CD1c-positive myeloid dendritic cell (primary cell): ENCODE measurements around the gene PTTG1.

Source experiments
- DNase-seq: peaks from one replicate; pipeline ENCODE4 v3.0.0-alpha.2; 2016; ENCODE audit errors: extremely low spot score

Gene PTTG1

DNA sequence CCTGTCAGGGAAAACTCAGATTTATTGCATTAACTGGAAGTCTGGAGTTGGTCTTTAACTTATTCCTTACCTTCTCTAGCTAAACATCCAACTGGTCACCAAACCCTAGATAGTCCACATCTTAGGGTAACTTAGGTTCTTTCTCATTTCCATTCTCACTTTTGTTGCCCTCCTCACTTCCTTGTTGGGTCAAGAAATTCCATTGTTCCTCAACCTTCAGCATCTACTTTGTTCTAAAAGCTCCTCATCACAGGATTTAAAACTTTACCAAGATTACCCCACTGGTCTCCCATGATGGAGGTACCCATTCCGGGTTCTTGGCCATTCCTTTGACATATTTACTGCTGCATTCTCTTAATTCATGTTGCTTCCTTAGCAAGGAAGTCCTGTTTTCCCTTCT lies 32.1 kb downstream of the PTTG1 start:
- DNase-seq, result no peak

DNA sequence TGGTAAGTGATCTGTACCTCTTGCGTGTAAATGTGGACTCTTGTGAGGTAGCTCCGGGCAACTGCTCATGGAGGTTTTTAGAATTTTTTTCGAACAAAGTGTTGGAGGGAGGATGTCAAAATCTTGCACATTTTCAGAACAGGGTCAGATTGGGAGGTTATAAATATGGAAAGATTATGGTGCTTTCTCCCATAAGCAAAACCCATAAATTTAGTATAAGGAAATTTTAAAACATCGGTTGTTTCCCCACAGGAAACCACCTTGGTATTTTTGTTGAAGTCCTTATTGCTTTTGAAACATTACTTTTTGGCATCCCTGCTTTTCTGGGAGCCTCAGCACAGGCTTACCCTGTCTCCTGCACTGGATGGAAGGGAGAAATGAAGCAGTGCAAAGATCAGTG lies 33.9 kb downstream of the PTTG1 start:
- no peak for DNase-seq

DNA sequence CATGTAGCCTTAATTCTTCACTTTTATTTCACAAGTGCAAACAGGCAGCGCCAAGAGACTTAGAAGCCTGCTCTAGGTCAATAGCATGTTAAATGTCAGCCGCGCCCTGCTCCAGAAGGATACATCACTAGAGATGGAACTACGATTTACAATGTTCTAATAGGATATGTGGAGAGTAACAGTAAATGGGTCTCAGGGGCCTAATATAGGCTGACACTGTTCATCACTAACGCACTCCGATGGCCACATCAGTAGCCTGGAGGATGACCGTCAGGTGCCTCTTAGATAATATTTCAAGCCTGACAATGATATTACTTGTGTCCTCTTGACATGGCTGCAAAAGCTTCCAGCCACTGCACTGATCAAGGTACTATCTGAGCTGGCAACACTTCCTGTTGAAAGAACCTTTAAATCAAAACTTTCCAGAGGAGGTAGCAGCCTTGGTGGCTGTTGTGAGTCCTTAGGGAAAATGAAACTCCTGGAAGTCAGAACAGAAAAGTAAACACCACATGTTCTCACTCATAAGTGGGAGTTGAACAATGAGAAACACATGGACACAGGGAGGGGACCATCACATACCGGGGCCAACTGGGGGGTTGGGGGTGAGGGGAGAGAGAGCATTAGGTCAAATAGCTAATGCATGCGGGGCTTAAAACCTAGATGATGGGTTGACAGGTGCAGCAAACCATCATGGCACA lies 35.0 kb downstream of the PTTG1 start:
- DNase-seq, result no peak

DNA sequence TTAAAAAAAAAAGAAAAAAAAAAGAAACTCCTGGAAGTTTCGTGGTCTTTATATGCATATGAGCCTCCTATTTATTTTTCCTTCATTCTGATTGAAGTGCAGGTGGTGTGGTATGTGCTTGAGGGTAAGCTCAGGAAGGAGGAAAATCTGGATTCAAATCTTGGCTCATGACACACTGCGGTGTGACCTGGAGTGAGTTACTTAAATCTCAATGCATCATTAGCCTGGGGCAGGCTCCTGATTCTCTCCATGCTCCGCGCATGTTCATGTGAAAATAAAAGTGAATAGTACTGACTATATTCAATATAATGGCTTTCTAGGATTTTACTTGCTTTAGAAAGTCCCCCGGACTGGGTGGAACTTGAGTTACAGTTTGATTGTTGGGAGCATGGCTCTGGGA lies 35.6 kb downstream of the PTTG1 start:
- DNase-seq, result no peak

DNA sequence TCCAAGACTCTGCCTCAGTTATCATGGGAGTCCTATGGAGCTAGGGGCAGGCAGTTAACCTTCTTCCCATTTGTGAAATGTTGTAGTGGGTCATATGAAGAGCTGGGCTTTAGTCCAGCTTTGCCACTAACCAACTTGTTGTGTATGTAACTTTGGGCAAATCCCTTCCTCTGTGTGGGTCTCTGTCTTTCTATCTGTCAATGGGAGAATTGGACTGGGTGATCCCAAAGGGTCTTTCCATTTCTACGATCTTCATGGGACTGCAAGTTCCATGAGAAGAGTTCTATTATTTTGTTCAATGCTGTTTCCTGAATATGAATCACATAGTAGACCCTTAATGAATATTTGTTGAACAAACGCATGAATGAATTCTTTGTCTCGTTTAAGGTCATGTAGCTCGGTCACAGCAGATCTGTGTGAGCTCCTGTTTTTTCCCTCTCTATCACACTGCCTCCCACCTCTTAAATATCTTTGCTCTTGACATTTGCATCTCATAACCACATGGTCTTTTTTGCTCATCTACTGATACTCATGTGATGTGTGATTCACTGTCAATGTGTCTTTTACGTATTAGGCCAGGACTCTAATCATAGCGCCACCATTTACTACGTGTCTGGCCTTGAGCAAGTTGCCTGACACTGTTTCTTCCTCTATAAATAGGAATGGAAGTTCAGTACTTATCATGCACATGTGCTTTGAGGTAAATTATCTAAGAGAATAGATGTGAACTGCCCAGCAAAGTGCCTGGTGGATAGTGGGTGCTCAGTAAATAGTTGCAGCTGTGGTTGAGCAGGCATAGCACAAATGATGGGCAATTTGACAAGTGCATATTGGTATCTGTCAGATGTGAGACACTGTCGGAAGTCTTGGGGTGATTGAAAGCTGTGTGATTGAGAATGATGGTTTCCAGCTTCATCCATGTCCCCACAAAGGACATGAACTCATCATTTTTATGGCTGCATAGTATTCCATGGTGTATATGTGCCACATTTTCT lies 37.4 kb downstream of the PTTG1 start:
- DNase-seq, result no peak

DNA sequence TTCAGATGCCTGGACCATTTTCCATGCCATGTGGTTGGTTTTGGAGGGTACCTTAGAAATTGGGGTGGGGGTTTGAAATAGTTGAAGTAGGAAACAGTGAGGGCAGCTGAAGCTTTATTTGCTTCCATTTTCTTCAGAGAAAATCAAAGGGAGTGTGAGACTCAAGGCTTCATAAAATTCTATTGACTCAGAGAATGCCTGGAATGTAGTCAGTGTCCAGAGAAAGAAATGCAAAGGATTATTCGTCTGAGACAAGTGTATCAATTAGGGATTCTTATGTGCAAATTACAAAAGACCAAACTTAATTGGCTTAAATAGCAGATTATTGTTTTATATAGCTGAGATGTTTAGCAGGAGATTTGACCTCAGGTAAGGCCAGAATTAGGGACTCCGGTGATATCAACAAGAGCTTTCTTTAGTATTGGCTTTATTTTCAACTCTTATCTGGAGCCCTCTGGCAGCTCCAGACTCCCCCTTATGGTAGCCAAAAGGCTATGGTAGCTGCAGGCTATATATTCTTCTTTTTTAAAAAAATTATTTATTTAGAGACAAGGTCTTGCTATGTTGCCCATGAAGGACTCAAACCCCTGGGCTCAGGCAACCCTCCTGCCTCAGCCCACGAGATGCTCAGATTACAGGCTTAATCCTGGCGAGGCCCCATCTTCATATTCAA lies 38.9 kb downstream of the PTTG1 start:
- DNase-seq, result no peak

DNA sequence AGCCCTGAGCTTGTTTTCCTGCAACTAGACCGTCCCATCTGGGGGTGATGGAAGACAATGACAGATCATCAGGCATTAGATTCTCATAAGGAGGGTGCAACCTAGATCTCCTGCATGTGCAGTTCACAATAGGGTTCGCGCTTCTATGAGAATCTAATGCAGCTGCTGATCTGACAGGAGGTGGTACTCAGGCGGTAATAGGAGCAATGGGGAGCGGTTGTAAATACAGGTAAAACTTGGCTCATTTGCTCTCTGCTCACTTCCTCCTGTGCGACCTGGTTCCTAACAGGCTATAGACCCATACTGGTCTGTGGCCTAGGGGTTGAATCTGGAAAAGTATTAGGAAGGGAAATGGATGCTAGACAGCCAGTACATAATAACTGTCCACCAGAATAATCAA lies 39.7 kb downstream of the PTTG1 start:
- DNase-seq, result no peak

DNA sequence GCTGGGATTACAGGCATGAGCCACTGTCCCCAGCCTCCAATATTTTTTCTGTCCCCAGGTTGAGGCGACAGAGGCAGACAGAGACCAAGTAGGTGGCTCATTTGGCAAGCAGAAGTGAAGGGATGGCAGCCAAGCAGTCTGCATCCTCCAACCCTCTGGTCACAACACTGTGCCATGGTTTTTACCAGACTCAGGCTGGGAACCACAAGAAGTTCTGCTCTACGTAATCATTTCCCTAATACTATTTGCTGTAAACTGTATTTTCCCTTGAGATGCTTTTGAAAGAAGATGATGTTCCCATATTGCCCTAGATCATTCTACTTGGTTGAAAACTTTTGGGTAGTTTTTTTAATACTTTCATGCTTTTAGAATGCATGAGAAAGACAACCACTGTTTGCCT lies 40.5 kb downstream of the PTTG1 start:
- no peak for DNase-seq

DNA sequence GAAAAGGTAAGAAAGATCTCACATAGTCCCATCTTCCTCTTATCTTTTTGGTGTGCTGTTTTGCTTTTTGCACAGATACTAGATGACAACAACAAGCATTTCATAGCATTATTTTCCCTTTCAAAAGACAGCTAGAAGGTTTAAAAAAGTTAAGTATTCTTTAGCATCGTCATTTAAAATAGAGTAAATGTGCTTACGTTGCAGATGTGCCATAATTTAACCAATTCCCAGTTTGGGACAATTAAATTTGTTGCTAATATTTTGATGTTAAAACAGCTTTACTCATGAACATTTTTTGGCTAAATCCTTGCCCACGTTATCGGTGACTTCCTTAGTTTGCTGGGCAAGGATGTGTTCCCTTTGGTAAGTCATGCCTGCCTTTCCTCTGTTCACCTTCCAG lies 41.6 kb downstream of the PTTG1 start:
- no peak for DNase-seq

DNA sequence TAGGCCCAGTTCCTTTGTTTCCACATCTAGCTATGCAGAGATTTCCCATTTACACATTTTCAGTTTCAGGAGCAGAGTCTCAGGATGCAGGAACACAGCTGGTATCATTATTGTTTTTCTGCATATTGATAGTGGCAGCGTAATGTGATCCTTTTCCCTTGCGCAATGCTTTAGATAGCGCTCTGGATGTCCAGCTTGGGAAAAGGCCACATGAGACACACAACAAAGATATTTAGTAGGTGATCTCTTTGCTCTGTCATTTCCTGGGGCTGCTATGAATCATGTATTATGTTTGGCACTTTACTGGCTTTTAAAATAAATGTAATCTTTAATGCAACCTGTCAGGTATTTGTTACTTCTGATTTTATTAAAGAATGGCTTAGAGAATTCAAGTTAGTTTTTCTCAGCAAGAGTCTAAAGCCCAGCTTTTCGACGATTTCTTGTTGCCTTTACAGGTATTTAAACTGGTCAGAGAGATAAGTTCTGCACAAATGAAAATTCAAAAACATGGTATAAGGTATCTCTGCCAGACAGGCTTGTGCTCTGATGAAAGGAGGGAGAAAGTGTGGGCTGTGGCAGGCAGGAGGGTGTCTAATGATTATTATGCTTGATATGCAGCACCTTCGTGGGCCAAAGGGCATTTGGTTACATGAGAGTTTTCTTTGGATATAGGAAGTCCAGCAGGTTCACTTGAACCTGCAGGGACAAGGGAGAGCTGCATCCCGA lies 42.2 kb downstream of the PTTG1 start:
- DNase-seq, result no peak

DNA sequence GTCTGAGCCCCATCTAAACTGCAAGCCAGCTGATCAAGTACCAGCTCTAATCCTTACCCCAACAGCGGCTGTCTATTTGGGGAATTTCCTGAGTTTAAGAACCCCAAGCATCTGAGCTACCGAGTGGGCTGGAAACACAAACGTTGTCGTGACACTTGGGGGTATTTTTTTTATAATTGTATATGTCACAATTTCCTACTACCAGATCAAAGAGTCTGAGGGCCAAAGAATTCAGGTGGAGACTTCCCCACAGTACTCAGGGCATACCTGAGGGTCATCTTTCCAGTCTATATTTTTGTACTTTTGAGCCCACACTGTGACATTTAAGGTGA lies 42.8 kb downstream of the PTTG1 start:
- DNase-seq, result no peak

DNA sequence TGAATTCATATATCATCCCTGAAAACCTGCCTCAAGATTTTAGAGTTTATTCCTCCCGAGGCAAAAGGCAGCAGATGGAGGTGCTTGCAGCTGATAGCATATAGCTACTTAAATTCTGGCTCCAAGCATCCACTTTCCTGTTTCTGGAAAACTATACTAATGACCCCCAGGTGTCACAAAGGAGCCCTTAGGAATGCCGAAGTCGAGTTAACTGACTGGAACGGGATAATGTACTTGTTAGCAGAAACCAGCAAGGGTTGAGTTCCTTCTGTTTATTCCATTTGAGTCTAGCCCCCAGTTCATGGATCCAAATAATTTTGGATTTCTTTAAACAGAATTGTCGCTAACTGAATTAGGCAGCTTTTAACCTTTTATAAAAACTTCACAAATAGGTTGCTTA lies 44.5 kb downstream of the PTTG1 start:
- no peak for DNase-seq

DNA sequence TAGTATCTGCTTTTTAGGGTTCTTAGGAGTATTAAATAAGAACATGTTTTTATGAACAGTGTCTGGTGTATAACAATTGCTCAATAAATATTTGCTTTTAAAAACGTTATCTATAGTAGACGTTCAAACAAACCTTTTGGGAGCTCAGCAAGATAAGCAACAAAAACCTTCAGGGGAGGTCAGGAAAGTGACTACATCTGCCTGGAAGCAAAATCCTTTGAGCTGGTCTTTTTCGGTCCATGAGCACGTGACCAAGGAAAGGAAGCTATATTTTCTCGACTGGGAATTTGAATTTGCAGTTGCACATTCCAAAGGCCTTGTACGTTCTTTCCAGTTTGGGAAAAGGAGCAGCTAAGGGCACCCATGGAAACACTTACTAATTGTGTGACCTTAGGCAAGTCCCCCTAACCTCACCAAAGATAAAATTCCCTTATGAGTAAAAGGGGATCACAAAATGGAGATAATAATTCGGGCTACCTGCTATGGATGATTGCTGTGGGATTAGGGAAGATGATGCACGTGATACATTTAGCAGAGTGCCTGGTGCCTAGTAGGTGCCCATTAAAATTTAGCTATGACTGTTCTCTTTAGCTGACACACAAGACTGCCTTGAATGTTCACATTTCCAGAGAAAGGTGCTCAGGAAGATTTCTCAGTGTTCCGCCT lies 45.4 kb downstream of the PTTG1 start:
- DNase-seq, result no peak

DNA sequence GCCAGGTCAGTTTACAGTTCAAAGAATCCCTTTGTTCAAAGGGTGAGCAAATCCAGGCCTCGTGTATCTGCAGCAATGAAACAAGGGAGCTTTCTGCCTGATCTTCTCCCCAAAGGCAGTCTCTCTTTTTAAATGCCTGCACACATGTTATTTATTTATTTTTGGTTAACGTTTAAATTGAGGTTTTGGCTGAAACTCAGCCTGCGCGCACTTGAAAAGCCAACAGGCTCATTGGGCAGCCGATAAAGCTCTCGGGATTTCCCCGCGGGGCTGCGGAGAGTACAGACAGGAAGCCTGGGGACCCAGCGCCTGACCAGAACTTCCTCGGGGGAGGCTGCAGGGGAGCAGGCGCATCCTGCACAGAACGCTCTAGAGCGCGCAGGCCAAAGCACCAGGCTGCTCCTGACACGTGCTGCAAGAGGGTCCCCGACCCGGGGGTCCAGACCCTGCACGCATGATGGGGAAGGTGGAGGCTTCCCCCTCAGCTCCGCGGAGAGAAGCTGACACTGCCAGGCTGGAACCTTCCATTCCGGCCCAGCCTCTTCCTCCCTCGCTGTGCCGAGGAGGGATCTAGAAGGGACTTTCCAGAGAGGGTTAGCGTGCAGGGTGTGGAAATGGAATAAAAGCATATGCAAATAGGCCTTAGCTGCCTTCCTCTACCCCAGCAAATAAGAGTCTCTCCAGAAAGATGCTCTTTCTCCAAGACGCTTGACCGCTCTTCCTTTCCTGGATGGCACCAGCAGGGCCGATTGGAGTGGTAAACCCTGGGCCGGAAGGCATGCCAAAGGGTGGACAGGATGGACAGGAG lies 46.1 kb downstream of the PTTG1 start:
- peak; percentile 83 for DNase-seq

DNA sequence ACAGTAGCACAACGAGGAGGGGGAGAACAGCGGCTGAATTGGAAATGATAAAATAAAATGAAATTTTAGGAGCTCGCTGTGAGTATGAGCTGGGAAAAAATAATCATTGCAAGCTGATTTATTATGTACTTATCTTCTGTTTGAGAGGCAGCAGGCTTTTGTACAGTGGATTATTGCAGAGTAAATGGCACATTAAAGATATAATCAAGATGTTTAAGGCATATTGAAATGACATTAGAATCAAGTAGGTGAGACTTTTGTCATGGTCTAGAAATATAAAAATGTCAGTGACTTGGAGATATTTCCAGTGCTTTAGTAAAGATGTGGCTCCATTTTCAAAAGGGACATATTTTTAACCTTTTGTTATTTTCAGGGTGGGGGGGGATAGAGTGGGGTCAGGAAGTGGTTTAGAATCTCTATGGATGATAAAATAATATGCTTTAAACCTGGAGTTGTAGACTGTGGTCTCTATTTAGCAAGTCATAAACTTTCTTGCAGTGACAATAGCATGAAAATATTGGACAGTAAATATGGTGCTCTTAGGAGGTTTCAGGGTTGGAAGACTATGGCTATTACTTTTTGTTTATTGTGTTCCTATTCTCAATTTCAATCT lies 46.8 kb downstream of the PTTG1 start:
- no peak for DNase-seq

DNA sequence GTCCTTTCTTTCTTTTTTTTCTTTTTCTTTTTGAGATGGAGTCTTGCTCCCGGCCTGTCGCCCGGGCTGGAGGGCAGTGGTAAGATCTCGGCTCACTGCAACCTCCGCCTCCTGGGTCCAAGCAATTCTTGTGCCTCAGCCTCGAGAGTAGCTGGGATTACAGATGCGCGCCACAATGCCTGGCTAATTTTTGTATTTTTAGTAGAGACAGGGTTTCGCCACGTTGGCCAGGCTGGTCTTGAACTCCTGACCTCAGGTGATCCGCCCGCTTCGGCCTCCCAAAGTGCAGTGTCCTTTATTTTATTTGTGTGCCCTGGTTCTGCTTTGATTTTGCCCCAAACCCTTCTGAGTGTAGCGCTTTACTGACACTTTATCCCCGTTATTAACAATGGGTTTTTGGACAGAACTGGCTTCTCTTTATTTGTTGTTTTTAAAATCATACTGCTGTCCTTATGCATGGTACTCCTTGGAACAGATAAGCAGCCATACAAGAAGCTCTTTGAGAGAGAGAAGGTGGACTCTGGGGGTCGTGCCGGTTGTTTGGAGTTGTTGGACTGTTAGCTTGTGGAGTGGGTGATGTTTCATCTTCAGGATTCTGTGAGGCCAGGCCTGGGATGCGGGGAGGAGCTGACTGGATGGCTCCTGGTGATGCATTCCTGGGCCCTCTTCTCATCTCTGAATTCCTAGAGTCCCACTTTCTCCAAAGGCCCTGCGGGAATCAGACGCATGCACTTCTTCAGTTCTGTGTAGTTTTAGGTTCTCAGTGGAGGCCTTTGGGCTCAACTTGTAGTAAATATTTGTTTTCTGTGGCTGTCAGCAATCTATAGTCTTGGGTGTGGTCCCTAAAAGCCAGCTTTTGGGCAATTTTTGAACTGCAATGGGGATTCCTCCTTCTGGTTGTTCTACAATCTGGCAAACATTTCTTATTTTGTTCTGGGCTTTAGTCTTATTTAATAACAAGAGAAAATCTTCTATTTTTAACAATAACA lies 47.8 kb downstream of the PTTG1 start:
- no peak for DNase-seq

DNA sequence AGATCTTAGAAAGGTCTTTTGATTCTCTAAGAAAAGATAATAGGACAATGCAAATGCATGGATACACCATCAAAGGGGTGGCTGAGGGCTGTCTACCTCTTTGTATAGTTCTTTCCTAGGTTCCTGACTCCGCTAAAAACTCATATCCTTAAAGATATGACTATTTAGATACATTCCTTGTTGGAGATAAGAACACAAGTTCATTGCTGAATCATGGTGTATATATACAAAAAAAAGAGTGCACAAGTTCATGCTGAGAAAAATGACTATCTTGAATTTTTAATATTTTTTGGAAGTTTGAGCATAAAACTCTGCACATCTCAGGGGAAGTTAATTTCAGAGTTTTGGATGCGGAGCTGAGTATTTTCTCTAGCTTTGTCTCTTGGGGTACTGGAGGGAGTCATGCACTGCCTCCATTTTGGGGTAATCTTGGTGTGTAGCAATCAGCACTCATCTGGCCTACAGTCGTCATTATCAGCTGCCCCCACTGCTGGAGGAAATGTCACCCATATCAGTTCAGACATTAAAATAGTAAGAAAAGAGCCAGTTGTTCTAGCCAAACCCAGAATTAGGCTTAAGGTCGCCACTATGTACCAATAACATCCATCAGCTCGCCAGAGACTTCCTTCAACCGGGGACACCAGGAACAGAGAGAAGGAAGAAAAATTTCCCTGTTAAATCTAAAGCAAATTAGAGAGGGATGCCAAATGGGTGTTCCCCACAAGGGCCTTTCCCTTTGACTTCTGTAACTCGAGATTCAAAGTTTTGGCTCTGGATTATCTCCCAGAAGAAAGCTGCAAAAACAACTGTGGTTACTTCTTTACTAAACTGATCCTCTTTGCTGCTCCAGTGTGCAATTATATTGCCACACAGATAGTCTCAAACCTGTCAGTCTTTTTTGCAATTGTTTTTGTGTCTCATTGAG lies 49.0 kb downstream of the PTTG1 start:
- DNase-seq, result no peak

DNA sequence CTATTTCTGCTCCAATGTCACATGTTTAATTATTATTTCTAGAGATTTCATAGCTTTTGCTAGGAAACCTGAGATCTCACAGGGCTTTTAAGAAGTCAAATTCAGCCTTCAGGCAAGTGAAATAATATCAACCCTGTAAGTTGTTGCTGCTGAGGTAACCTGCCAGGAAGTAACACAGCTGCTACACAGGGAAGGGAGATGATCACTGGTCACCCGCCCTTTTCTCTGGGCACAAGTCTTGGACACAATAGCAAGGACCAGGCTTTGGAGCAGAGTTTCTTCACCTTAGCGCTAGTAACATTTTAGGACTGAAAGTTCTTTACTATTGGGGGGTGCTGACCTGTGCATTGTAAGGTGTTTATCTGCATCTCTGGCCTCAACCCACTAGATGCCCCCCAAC lies 50.1 kb downstream of the PTTG1 start:
- no peak for DNase-seq
